Gastroesophageal sphincter (tissue), 2 donors: ENCODE measurements around the gene IFITM5.
A peak's percentile ranks its signal among the peaks of the same experiment; 100 is the strongest.
"Not testable (repeated sequence)": the region's sequence is repeated elsewhere in the genome, so short reads cannot be mapped to it uniquely, and the experiment has no call there.

Source experiments
- POLR2A ChIP-seq, 2 donors: fragments of 450-650 bp; IDR thresholded peaks; one replicate each; pipeline ENCODE4 v1.6.1; 2017; ENCODE audit warnings: antibody characterized with exemption in 2 of 2, mild to moderate bottlenecking in 2 of 2, moderate library complexity in 1 of 2
- POLR2AphosphoS5 ChIP-seq: sonication (generic); formaldehyde crosslinking; IDR thresholded peaks from one replicate; pipeline ENCODE4 v1.6.1; 2017; ENCODE audit warnings: antibody characterized with exemption

DNA sequence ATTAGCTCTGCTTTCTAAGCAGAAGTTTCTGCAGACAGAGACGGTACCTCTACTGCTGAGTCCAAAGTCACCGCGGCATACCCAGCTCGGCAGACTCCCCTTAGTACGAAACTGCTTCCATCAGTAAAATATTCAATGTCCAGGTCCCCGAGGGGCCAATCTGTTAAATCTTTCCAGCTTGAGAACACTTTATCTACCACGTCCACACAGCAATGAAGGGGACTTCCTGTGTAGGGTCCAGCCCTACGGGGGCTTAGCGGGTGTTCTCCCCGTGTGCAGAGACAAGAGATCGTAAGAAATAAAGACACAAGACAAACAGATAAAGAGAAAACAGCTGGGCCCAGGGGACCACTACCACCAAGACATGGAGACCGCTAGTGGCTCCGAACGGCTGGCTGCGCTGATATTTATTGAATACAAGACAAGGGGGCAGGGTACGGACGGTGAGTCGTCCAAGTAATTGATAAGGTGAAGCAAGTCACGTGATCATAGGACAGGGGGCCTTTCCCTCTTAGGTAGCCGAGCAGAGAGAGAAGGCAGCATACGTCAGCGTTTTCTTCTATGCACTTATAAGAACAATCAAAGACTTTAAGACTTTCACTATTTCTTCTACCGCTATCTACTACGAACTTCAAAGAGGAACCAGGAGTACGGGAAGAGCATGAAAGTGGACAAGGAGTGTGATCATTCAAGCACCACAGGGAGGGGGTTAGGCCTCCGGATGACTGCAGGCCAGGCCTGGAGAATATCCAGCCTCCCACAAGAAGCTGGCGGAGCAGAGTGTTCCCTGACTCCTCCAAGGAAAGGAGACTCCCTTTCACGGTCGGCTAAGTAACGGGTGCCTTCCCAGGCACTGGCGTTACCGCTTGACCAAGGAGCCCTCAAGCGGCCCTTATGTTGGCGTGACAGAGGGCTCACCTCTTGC is 25.5 kb upstream of the IFITM5 start:
- TF ChIP-seq POLR2AphosphoS5 = peak; percentile 33
- TF ChIP-seq POLR2A (IDR thresholded peaks at IDR 0.05) = not testable (repeated sequence)
